Measurements from ENCODE around the gene PSEN2. TPM values are rescaled to one million over a fixed set of nuclear protein-coding genes. Genes with fewer than 3 reads are reported as not detected.
"Not testable (repeated sequence)": the region's sequence is repeated elsewhere in the genome, so short reads cannot be mapped to it uniquely, and the experiment has no call there.

Gene PSEN2
- polyA plus RNA-seq, 3 donors from 2014 or later: 19.5 to 23.1 (median 20.2) TPM

DNA sequence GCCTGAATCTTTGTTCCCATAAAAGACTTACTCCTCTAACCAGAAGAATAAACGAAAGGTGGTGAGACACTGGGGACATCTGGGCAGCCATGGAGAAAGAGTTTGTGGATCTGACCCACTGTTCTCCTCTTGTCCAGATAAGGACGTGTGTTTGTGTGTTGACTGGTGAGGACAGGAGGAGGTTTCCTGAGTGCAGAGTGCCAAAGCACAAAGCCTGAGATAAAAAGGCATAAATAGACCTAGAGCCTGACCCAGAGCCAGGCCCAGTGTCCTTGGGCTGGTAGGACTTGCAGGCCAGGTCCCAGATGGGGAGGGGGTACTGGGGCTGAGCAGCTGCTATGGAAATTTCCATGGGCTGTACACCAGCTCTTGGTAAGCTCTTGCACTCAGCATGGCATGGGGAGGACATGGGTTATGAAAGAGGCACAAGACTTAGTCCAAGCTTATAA, 50.1 kb downstream of the PSEN2 start:
- Mint-ChIP-seq H3K27ac (no peak overlapping the region), H3K36me3 (peaks cover 0 to 11% (median 11%) of the 10 kb centered on the region in 3 donors), H3K27me3 (ENCODE audit: low read depth in 3 of 3) (peaks cover 0 to 2% (median 0%) of the 10 kb centered on the region in 3 donors), H3K4me3 (no peak overlapping the region), H3K9me3 (no peaks in the 10 kb centered on the region), H3K4me1 (no peaks in the 10 kb centered on the region)
- no peak for DNase-seq

DNA sequence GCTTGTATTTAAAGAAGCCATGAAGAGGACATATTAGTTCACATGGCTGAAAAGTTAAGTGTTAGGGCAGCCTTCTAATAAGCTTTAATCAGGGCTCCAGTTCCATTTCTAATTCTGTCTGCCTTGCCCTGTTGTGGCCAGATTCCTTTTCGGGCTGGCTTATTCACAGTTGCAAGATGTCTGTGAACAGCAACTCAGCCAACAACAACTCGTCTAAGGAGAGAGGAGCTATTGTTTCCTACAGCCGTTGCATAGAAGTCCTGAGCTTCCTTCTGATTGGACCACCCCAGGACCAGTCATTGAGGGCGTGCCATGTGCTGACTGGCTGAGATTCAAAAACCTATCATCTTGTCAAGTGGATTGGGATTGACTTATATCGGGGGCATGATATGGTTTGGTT, 51.1 kb downstream of the PSEN2 start:
- Mint-ChIP-seq H3K4me1 (no peaks in the 10 kb centered on the region), H3K27me3 (ENCODE audit: low read depth in 3 of 3) (peaks cover 0 to 2% (median 0%) of the 10 kb centered on the region in 3 donors), H3K36me3 (peaks cover 3 to 13% (median 11%) of the 10 kb centered on the region in 3 donors), H3K9me3 (no peaks in the 10 kb centered on the region), H3K27ac (no peak overlapping the region), H3K4me3 (no peak overlapping the region)
- DNase-seq: no peak

- H3K4me1 Mint-ChIP-seq; H3K4me3 Mint-ChIP-seq; H3K27me3 Mint-ChIP-seq (ENCODE audit: low read depth in 3 of 3); H3K27ac Mint-ChIP-seq; H3K9me3 Mint-ChIP-seq; DNase-seq: not testable (repeated sequence)
- peaks cover 4 to 18% (median 9%) of the 10 kb centered on the region in 3 donors for H3K36me3 Mint-ChIP-seq
Observed at GRCh38 chr1:226929260-226930111, 59.1 kb downstream of the PSEN2 start.

- Mint-ChIP-seq H3K36me3 (peaks cover 8 to 20% (median 13%) of the 10 kb centered on the region in 3 donors), H3K9me3 (peaks cover 0 to 21% (median 11%) of the 10 kb centered on the region in 6 donors), H3K27ac (no peak overlapping the region), H3K27me3 (ENCODE audit: low read depth in 3 of 3) (peaks cover 7 to 15% (median 13%) of the 10 kb centered on the region in 3 donors), H3K4me3 (no peak overlapping the region), H3K4me1 (peaks cover 16 to 20% of the 10 kb centered on the region in 2 donors)
- DNase-seq: no peak
Observed at GRCh38 chr1:226934483-226935237, 64.2 kb downstream of the PSEN2 start.

DNA sequence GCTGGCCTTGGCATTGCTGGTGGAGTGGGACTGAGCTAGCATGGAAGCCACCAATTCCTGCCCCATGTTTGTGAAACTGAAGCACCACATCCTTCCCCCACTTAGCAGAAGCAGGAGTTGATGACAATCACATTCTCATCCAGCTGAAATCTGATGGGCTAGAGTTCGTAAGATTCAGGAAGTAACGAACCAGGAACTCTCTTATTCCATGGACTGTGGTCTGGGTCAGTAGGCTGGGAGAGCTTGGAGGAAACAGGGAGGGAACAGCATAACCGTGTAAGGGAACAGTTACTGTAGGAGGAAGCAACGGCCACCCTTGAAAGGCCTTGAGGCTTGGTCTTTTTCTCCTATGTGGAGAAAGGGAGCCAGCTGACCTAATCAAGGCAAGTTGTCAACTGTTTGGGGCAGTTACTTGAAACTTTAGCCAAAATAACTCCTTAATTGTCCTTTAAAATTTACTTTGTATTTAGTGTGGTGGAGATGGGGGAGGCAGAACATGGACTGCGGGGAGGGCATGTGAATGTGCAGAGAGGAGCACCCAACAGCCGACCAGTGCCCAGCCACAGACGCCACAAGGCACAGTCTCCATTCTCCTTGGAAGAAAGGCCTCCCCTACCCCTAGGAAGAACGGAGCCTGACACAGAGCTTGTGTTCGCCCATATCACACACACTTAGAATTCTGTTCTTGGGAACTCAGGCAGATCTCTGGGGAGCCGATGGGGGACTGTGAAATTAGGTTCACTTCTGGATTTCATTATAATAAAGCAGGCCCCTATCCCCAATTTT, 67.7 kb downstream of the PSEN2 start:
- Mint-ChIP-seq H3K9me3 (peaks cover 0 to 21% (median 11%) of the 10 kb centered on the region in 6 donors), H3K27ac (peak overlapping the region; percentile 92 to 97 (median 96)), H3K4me1 (peaks cover 34 to 46% of the 10 kb centered on the region in 2 donors), H3K27me3 (ENCODE audit: low read depth in 3 of 3) (peaks cover 7 to 21% (median 18%) of the 10 kb centered on the region in 3 donors), H3K4me3 (peak overlapping the region; percentile 30 to 93 (median 90)), H3K36me3 (peaks cover 8 to 20% (median 13%) of the 10 kb centered on the region in 3 donors)
- no peak for DNase-seq

- Mint-ChIP-seq H3K9me3 (peaks cover 0 to 18% (median 11%) of the 10 kb centered on the region in 6 donors), H3K27ac (peak overlapping the region; percentile 92 to 97 (median 96)), H3K27me3 (ENCODE audit: low read depth in 3 of 3) (peaks cover 7 to 23% (median 18%) of the 10 kb centered on the region in 3 donors), H3K4me3 (peak overlapping the region; percentile 84 to 93 (median 92)), H3K4me1 (peaks cover 37 to 54% of the 10 kb centered on the region in 2 donors), H3K36me3 (peaks cover 8 to 18% (median 13%) of the 10 kb centered on the region in 3 donors)
- no peak for DNase-seq
Observed at GRCh38 chr1:226938903-226939437, 68.6 kb downstream of the PSEN2 start.

GRCh38 chr1:226939438-226940028, 69.1 kb downstream of the PSEN2 start:
- Mint-ChIP-seq H3K9me3 (peaks cover 0 to 13% (median 9%) of the 10 kb centered on the region in 6 donors), H3K27me3 (ENCODE audit: low read depth in 3 of 3) (peaks cover 8 to 26% (median 19%) of the 10 kb centered on the region in 3 donors), H3K36me3 (peaks cover 8 to 13% (median 11%) of the 10 kb centered on the region in 3 donors), H3K27ac (peak overlapping the region; percentile 92 to 97 (median 96)), H3K4me3 (peak overlapping the region; percentile 84 to 93 (median 92)), H3K4me1 (peaks cover 38 to 54% of the 10 kb centered on the region in 2 donors)
- DNase-seq: no peak

- DNase-seq: peak; percentile 99
- Mint-ChIP-seq H3K36me3 (peaks cover 4 to 6% (median 4%) of the 10 kb centered on the region in 3 donors), H3K4me3 (peak within 1 kb of the TSS; percentile 84 to 93 (median 92)), H3K27ac (peak within 1 kb of the TSS; percentile 92 to 97 (median 96)), H3K4me1 (peaks cover 40 to 54% of the 10 kb centered on the region in 2 donors), H3K27me3 (ENCODE audit: low read depth in 3 of 3) (peaks cover 8 to 27% (median 19%) of the 10 kb centered on the region in 3 donors), H3K9me3 (peaks cover 0 to 6% (median 2%) of the 10 kb centered on the region in 6 donors)
Observed at GRCh38 chr1:226940029-226940805, 69.8 kb downstream of the PSEN2 start, which contains the start of gene COQ8A. TSS of gene COQ8A (plus strand) at chr1:226940294. CDS start at chr1:226961386, 21,092 bp downstream.

DNA sequence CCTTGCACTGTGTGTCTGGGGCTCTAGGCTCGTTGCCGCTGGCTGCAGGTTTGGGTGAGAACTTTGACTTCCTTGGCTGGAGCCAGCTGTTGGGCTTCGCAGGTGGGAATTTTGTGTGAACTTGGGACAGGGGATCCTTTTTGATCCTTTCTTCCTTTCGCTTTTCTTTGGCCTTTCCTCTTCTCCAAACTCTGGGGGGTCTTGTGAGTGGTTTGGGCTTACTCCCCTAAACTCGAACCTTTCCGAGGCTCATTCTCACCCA, 70.3 kb downstream of the PSEN2 start:
- peaks cover 0 to 1% (median 0%) of the 10 kb centered on the region in 3 donors for H3K36me3 Mint-ChIP-seq
- peak overlapping the region; percentile 84 to 93 (median 92) for H3K4me3 Mint-ChIP-seq
- H3K27ac Mint-ChIP-seq: peak overlapping the region; percentile 79 to 97 (median 91)
- H3K27me3 Mint-ChIP-seq (ENCODE audit: low read depth in 3 of 3): peaks cover 8 to 24% (median 17%) of the 10 kb centered on the region in 3 donors
- peaks cover 40 to 54% of the 10 kb centered on the region in 2 donors for H3K4me1 Mint-ChIP-seq
- DNase-seq: peak in 1 of 3 donors; percentile 7
- peaks cover 0 to under 1% (median 0%) of the 10 kb centered on the region in 6 donors for H3K9me3 Mint-ChIP-seq

DNA sequence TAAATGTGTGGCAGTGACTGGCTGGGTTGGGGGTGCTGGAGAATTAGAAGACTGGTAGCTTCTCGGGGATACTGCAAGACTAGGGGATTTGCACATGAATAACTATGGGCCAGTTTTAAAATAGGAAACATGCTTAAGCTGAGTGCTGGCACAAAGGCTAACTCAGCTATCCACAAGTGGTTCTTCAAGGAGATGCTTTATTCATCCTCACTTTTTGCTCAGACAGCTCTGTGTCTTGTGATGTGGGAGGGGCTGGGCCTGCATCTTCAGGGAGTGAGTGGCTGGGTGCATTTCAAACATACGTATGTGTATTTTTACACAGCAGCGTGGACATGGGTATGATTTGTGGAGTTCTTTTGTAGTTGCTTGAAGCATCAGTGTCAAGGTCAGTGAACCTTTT, 72.0 kb downstream of the PSEN2 start:
- H3K9me3 Mint-ChIP-seq: no peaks in the 10 kb centered on the region
- H3K27me3 Mint-ChIP-seq (ENCODE audit: low read depth in 3 of 3): peaks cover 8 to 24% (median 17%) of the 10 kb centered on the region in 3 donors
- DNase-seq: no peak
- H3K4me1 Mint-ChIP-seq: peaks cover 48 to 70% of the 10 kb centered on the region in 2 donors
- H3K4me3 Mint-ChIP-seq: peak overlapping the region in 4 of 5 donors; percentile 33 to 92 (median 68)
- no peaks in the 10 kb centered on the region for H3K36me3 Mint-ChIP-seq
- H3K27ac Mint-ChIP-seq: peak overlapping the region in 2 of 6 donors; percentile 6 to 61

GRCh38 chr1:226943156-226943555, 72.7 kb downstream of the PSEN2 start:
- peaks cover 0 to 2% (median under 1%) of the 10 kb centered on the region in 3 donors for H3K36me3 Mint-ChIP-seq
- H3K27me3 Mint-ChIP-seq (ENCODE audit: low read depth in 3 of 3): peaks cover 8 to 24% (median 17%) of the 10 kb centered on the region in 3 donors
- H3K4me3 Mint-ChIP-seq: no peak overlapping the region
- peaks cover 44 to 70% of the 10 kb centered on the region in 2 donors for H3K4me1 Mint-ChIP-seq
- DNase-seq: no peak
- H3K27ac Mint-ChIP-seq: peak overlapping the region in 2 of 6 donors; percentile 63 to 74
- H3K9me3 Mint-ChIP-seq: no peaks in the 10 kb centered on the region

GRCh38 chr1:226943927-226944326, 73.5 kb downstream of the PSEN2 start:
- Mint-ChIP-seq H3K27ac (peak overlapping the region in 3 of 6 donors; percentile 37 to 63 (median 42)), H3K9me3 (no peaks in the 10 kb centered on the region), H3K4me3 (no peak overlapping the region), H3K27me3 (ENCODE audit: low read depth in 3 of 3) (peaks cover 8 to 20% (median 16%) of the 10 kb centered on the region in 3 donors), H3K4me1 (peaks cover 37 to 70% of the 10 kb centered on the region in 2 donors), H3K36me3 (peaks cover 0 to 5% (median 4%) of the 10 kb centered on the region in 3 donors)
- DNase-seq: no peak
